ENCODE results near the gene PIEZO2.
"Not testable (repeated sequence)": the region's sequence is repeated elsewhere in the genome, so short reads cannot be mapped to it uniquely, and the experiment has no call there.

Gene PIEZO2

DNA sequence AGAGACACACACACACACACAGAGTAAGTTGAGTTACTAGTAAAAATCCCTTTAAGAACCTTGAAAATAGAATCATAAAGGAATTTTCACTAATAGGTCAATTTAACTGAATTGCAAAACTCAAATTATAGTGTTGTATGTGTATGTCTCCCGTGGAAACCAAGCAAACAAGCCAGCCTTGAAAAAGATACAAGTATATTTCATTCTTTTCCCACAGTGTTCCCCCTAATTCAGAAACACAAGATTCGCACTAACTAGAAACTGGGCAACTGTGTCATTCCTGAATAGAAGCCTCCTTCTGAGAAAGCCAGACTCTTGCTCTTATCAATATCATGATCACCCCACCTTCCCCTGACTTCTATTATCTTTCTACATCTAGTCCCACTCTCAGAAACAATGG, 229.5 kb downstream of the PIEZO2 start:
- TF ChIP-seq, protein P1, sequence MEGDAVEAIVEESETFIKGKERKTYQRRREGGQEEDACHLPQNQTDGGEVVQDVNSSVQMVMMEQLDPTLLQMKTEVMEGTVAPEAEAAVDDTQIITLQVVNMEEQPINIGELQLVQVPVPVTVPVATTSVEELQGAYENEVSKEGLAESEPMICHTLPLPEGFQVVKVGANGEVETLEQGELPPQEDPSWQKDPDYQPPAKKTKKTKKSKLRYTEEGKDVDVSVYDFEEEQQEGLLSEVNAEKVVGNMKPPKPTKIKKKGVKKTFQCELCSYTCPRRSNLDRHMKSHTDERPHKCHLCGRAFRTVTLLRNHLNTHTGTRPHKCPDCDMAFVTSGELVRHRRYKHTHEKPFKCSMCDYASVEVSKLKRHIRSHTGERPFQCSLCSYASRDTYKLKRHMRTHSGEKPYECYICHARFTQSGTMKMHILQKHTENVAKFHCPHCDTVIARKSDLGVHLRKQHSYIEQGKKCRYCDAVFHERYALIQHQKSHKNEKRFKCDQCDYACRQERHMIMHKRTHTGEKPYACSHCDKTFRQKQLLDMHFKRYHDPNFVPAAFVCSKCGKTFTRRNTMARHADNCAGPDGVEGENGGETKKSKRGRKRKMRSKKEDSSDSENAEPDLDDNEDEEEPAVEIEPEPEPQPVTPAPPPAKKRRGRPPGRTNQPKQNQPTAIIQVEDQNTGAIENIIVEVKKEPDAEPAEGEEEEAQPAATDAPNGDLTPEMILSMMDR (conservative IDR thresholded peaks at IDR 0.05; ENCODE audit: low read depth) = no peak
- CTCF ChIA-PET = no interaction called here

GRCh38 chr18:10916865-10917264, 232.5 kb downstream of the PIEZO2 start:
- H3K27ac ChIP-seq = no peak overlapping the region
- ChIA-PET POLR2A (ENCODE audit: low non-redundant PET) (no interaction called here), CTCF (no interaction called here)
- TF ChIP-seq, protein P1 (conservative IDR thresholded peaks at IDR 0.05; ENCODE audit: low read depth) = no peak
- no peak for DNase-seq (ENCODE audit: low spot score)

More for the DNA sequence above, 229.5 kb downstream of the PIEZO2 start:
- POLR2A ChIA-PET (ENCODE audit: low non-redundant PET) = no interaction called here
- H3K27ac ChIP-seq = no peak overlapping the region
- no peak for DNase-seq (ENCODE audit: low spot score)

- CTCF ChIA-PET = no interaction called here
- POLR2A ChIA-PET (ENCODE audit: low non-redundant PET) = no interaction called here
- TF ChIP-seq, protein P1 (conservative IDR thresholded peaks at IDR 0.05; ENCODE audit: low read depth) = no peak
- no peak overlapping the region for H3K27ac ChIP-seq
- no peak for DNase-seq (ENCODE audit: low spot score)
Observed at GRCh38 chr18:10916387-10916786, 233.0 kb downstream of the PIEZO2 start.

DNA sequence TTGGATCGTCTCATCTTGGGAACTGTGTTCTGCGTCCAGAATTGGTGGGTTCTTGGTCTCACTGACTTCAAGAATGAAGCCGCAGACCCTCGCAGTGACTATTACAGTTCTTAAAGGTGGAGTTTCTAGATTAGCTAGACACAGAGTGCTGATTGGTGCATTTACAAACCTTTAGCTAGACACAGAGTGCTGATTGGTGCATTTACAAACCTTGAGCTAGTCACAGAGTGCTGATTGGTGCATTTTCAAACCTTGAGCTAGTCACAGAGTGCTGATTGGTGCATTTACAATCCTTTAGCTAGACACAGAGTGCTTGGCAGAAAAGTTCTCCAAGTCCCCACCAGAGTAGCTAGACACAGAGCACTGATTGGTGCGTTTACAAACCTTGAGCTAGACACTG, 233.6 kb downstream of the PIEZO2 start:
- CTCF ChIA-PET = interaction anchor here (0.6 kb wide), 1 partner anchor 35 kb away, joined by 3 read pairs; no protein-coding TSS in a partner anchor
- POLR2A ChIA-PET (ENCODE audit: low non-redundant PET); H3K27ac ChIP-seq; DNase-seq (ENCODE audit: low spot score): not testable (repeated sequence)

DNA sequence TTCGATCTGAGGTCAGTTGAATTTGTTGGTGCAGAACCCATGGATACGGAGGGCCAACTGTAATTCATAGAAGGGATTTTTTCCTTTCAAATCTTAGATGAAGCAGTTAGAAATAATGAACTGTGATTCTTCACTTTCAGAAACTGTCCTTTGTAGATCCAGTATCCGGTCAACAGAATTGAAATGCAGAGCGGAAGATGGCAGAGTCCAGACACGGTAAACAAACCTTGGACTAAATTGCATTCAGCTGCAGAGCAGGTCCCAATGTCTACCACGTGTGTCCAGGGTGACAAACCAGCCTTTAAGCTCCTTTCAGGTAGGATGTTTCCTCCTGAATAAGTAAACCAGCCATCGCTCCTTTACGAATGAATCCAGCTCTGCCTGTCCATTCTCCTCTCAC, 234.8 kb downstream of the PIEZO2 start:
- CTCF ChIA-PET = interaction anchor here (0.8 kb wide), 1 partner anchor 121 kb away, joined by 3 read pairs; no protein-coding TSS in a partner anchor
- DNase-seq (ENCODE audit: low spot score); POLR2A ChIA-PET (ENCODE audit: low non-redundant PET); H3K27ac ChIP-seq: not testable (repeated sequence)

DNA sequence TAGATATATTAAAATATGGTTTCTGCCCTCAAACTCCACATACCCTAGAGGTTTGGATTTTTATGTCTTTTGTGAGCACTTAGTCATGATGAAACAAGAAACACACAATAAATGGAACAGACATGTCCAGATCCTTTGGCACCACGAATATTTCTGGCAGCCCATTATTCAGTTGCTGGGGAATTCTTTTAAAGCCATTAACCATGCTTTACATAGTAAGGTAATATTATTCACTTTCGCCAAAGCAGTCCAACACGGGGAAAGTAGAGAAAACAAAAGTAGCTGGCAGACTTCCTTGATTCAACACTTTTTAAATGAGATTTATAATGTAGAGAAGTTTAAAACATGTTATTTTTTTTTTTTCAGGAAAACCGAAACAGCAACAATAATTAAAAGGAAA, 235.4 kb downstream of the PIEZO2 start:
- ChIA-PET POLR2A (ENCODE audit: low non-redundant PET) (no interaction called here), CTCF (no interaction called here)
- TF ChIP-seq, protein P1 (conservative IDR thresholded peaks at IDR 0.05; ENCODE audit: low read depth) = no peak
- no peak overlapping the region for H3K27ac ChIP-seq
- DNase-seq (ENCODE audit: low spot score) = no peak

DNA sequence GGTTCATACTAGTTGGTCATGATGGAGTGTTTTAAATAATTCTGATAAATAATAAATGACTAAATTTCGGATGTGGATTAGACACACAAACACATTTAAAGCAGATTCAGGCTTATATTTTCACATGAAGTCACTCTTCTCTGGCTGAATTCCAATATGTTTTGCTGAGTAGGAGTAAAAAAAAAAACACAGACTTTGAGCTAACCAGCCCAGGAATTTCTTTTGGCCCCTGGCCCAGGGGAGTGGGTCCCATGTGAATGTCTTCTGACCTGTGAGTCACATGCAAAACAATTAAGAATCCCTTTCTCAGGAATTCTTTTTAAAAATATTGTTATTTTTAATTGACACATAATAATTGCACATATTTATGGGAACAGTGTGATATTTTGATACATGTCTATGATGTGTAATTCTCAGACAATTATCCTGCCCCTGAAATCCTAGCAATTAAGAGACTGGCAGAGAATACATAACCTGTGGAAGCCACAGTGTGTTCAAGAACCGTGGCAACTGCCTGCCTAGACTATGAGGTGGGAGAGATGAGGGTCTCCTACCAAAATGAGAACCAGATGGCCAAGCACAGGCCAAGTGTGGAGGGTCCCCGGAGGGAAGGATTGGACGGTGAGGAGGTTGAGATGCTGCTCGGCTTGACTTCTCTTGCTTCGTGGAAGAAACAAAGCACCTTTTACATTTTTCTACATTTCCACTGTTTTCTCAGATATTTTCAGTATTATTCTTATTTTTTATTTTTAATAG, 236.4 kb downstream of the PIEZO2 start:
- TF ChIP-seq, protein P1 (conservative IDR thresholded peaks at IDR 0.05; ENCODE audit: low read depth) = no peak
- CTCF ChIA-PET = no interaction called here
- DNase-seq (ENCODE audit: low spot score) = no peak
- POLR2A ChIA-PET (ENCODE audit: low non-redundant PET) = no interaction called here
- no peak overlapping the region for H3K27ac ChIP-seq
